DMS79 treated with DMSO at 0.1 percent for 48 hours (cell line): ENCODE data around the gene NIM1K.
"Not testable (repeated sequence)": the region's sequence is repeated elsewhere in the genome, so short reads cannot be mapped to it uniquely, and the experiment has no call there.

Experiments used
- DNase-seq: peaks from one replicate; lab custom pipeline; 2025; lab: John Stamatoyannopoulos, UW

The NIM1K gene

GRCh38 chr5:43230707-43231106, 38.7 kb downstream of the NIM1K start:
- no peak for DNase-seq

- peak; percentile 11 for DNase-seq
These were observed 40.0 kb downstream of the NIM1K start for GRCh38 chr5:43231977-43232376.

- peak; percentile 98 for DNase-seq
These were observed 41.2 kb downstream of the NIM1K start for GRCh38 chr5:43232943-43233833.

GRCh38 chr5:43233946-43234345, 41.9 kb downstream of the NIM1K start:
- no peak for DNase-seq

- DNase-seq: no peak
These were observed 44.8 kb downstream of the NIM1K start for GRCh38 chr5:43236653-43237355.

GRCh38 chr5:43242196-43242595, 50.2 kb downstream of the NIM1K start:
- no peak for DNase-seq

GRCh38 chr5:43243270-43243669, 51.2 kb downstream of the NIM1K start:
- DNase-seq: no peak

GRCh38 chr5:43244823-43245565, 53.0 kb downstream of the NIM1K start:
- DNase-seq: no peak

- DNase-seq: no peak
These were observed 53.8 kb downstream of the NIM1K start for GRCh38 chr5:43245724-43246385.

- no peak for DNase-seq
These were observed 59.7 kb downstream of the NIM1K start for GRCh38 chr5:43251754-43252153.

GRCh38 chr5:43255704-43256103, 63.7 kb downstream of the NIM1K start:
- DNase-seq: no peak

- DNase-seq: no peak
These were observed 64.4 kb downstream of the NIM1K start for GRCh38 chr5:43256261-43256966.

- no peak for DNase-seq
These were observed 66.1 kb downstream of the NIM1K start for GRCh38 chr5:43258116-43258515.

- not testable (repeated sequence) for DNase-seq
These were observed 70.2 kb downstream of the NIM1K start for GRCh38 chr5:43262269-43262668.

- no peak for DNase-seq
These were observed 76.3 kb downstream of the NIM1K start for GRCh38 chr5:43268188-43268820.

GRCh38 chr5:43270645-43271044, 78.6 kb downstream of the NIM1K start:
- no peak for DNase-seq

- DNase-seq: no peak
These were observed 81.5 kb downstream of the NIM1K start for GRCh38 chr5:43273552-43273951.

GRCh38 chr5:43274435-43275114, 82.5 kb downstream of the NIM1K start:
- DNase-seq: peak; percentile 91

GRCh38 chr5:43275391-43275790, 83.4 kb downstream of the NIM1K start:
- peak; percentile 6 for DNase-seq

GRCh38 chr5:43279548-43280274, 87.7 kb downstream of the NIM1K start:
- DNase-seq: no peak
